ENCODE results near the gene HSP90AB1.

Gene HSP90AB1

DNA sequence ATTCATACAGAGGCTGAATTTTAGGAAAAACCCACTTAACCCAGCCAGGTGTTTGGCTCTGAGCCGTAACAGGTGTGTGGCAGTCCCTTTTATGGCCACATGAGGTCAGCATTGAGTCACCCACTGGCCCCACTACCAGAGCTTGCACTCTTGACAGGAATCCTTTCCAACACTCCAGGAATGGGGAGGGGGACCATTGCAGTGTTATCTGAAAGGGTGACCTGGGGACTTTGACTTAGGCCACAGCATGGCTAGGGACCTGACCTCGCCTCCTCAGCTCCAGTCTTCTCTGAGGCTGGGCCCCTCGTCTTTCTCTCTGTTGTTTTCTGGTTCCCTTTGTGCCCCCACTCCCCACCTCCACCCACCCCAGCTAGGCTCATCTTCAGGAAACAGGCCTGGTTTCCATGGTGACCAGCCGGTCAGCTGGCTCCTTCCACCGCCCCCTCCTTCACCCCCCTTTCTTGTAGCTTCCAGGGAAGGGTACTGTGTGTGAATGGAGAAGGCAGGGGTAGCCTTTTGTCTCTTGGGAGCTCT, 21.3 kb downstream of the HSP90AB1 start:
- no peak for DNase-seq (ENCODE audit: low read depth in 2 of 2)

DNA sequence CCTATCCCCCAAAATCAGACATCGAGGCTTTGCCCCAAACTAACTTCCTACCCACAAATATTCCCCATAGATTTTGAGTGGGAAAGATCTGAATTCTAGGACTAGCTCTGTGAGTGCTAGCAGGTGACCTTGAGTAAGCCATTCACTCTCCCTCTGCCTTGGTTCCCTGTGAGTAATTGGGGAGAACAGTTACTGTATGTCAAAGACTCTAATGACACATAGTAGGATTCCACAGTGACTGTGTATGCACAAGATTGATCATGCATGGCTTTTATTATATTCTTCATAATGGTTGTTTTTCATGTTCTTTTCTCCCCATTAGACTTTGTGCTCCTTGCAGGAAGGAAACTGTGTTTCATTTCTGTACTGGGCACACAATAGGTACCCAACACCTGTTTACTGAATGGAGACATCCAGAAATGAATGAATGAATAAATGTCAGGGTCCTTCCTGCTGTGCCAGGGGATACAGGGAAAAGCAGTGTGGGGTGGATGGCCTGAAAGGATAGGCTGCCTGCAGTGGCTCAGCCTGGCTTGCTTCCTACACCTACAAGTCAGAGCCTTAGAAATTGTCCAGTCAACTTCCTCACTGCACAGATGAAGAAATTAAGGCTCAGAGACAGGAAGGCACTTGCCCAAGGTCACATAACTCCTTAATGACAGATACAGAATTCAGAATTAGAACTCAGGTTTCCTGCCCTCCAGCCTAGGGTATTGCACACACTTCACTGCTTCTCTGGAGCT, 22.4 kb downstream of the HSP90AB1 start:
- DNase-seq (ENCODE audit: low read depth in 2 of 2) = no peak

DNA sequence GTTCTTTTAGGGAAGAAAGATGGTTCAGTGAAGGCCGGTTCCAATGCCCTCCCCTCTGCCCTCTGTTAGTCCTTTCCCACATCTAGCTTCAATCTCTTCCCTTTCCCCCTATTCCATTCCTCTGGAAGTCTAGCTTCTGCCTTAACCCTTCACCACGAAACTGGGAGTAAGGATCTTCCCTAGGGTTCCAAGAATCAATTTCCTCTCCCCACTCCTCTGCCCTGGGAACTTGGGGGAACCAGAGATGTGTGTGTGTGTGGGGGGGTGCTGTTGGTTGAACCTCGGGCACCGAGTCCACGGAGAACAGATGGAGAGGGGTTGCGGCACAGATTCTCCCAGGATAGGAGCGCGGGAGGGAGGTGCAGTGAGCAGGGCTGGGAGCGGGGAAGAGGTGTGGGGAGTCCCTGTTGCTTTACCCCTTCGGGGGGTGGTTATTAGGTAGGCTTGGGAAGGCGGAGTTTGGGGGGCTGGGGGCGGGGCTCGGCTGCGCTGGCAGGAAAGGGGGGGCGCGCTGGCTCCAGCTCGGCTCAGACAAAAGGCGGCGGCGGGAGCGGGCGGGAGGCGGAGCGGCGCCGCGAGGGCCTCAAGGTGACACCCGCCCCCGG, 23.1 kb downstream of the HSP90AB1 start, which contains the start of gene TMEM151B:
Gene TMEM151B (plus strand): TSS at position 530 of the 605 bp plus-strand sequence. CDS start 293 bp downstream, outside the sequence.
- no peak for DNase-seq (ENCODE audit: low read depth in 2 of 2)

DNA sequence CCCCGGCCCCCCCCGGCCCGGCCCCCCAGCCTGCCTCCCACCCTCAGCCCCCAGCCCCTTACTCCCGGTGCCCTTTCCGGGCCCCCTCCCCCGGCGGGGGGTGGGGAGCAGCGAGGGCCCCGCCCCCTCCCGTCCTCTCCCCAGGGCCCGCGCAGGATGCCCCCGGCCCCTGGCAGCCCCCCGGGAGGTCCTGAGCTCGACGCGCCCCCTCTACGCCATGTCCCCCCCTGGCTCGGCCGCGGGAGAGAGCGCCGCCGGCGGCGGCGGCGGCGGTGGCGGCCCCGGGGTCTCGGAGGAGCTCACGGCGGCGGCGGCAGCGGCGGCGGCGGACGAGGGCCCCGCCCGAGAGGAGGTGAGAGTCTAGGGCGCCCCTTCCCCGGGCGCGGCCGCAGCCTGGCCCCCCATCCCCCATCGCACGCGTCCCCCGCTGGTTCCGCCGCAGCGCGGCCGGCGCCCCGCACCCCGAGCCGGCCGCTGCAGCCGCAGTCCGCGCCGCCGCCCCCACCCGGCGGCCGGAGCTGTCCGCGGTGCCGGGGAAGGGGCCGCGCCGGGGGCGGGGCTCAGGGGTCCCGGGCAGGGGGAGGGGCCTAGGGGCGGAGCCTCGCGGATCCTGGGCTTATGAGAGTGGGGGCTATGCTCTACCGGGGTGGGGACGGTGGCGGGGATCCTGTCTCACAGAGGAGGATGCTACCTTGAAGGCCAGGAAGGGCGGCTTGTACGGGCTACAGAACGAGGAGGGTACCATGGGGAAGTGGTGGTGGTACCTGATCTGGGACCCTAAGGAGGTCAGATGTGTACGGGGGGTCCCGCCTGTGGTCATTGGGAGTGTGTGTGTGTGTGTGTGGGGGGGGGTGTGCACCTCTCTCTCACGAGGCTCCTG, 23.9 kb downstream of the HSP90AB1 start:
- no peak for DNase-seq (ENCODE audit: low read depth in 2 of 2)

DNA sequence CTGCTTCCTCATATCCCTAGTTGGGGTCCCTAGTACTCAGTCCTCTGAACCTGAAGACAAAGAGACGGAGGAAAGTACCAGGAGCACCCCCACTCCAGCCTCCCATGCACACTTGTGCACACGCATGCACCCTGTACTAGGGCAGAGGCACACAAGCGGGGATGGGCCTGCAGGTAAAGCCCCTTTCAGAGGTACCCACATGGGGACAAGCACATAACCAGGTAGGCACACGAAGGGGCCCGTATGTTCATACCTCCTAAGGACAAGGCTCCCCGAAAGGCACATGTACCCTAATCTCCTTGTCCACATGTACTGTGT, 24.5 kb downstream of the HSP90AB1 start:
- DNase-seq (ENCODE audit: low read depth in 2 of 2) = no peak

DNA sequence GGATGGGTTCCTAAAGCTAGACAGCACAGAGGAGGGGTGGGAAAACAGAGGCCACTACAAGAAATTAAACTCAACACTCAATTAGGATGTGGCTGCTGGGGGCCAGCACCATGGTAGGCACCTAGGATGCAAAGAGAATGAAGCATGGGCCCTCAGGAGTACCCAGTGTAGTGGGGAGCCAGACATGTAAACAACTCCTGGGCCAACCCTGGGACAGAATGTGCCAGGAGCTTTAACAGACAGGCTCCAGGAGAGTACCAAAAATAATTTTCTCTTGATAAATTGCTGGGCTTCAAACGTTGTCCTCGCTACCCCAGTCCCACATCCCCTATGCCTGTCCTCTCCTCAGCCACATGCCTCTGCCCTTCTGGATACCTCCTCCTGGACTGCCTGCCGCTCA, 25.0 kb downstream of the HSP90AB1 start:
- no peak for DNase-seq (ENCODE audit: low read depth in 2 of 2)

DNA sequence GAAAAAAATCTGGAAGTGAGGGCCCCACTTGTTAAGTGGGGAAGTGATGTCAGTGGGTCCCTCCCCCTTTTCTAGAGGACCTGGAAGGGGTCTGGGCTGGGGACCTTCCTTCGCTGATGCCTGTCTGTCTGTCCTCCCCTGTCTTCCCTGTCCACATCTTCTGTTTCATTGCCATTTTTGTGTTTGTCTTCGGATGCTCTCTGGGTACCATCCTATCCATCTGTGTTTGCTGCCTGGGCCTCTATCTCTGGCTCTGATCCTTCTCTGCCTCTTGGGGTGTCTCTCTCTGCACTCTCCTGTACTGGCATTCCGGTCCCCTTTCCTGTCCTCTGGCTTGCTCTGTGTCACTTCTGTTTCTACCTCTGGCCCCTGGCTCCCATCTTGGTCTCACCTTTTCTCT, 25.6 kb downstream of the HSP90AB1 start:
- no peak for DNase-seq (ENCODE audit: low read depth in 2 of 2)

DNA sequence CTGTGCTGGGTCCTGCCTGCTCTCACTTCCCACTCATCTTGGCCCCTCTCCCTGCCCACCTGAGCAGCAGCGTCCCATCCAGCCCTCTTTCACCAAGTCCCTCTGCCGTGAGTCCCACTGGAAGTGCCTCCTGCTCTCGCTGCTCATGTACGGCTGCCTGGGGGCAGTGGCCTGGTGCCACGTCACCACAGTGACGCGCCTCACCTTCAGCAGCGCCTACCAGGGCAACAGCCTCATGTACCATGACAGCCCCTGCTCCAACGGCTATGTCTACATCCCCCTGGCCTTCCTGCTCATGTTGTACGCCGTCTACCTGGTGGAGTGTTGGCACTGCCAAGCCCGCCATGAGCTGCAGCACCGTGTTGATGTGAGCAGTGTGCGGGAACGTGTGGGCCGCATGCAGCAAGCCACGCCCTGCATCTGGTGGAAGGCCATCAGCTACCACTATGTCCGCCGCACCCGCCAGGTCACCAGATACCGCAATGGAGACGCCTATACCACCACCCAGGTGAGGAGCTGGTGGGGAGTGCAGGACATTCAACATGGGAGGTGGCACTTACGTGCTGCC, 26.2 kb downstream of the HSP90AB1 start:
- no peak for DNase-seq (ENCODE audit: low read depth in 2 of 2)

DNA sequence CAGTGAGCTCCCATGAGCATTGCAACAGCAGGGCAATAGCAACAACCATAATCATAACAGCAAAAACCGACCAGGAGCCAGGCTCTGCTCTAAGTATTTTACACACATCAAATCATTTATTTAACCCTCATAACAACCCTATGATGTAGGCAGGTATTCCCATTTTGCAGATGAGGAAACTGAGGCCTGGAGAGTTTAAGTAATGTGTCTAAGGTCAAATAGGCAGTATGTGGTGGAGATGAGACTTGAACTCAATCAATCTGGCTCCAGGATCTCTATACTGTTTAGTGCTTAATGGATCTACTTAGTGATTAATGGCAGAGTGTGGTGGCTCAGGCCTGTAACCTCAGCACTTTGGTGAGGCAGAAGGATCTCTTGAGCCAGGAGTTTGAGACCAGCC, 26.7 kb downstream of the HSP90AB1 start:
- no peak for DNase-seq (ENCODE audit: low read depth in 2 of 2)

DNA sequence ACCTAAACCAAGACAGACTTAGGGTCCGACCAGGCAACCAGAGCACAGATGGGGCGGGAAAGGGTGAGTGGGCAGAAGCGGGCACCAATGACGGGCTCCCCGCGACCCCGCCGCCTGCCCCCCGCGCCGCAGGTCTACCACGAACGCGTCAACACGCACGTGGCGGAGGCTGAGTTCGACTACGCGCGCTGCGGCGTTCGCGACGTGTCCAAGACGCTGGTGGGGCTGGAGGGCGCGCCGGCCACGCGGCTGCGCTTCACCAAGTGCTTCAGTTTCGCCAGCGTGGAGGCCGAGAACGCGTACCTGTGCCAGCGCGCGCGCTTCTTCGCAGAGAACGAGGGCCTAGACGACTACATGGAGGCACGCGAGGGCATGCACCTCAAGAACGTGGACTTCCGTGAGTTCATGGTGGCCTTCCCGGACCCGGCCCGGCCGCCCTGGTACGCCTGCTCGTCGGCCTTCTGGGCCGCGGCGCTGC, 28.4 kb downstream of the HSP90AB1 start:
- no peak for DNase-seq (ENCODE audit: low read depth in 2 of 2)

DNA sequence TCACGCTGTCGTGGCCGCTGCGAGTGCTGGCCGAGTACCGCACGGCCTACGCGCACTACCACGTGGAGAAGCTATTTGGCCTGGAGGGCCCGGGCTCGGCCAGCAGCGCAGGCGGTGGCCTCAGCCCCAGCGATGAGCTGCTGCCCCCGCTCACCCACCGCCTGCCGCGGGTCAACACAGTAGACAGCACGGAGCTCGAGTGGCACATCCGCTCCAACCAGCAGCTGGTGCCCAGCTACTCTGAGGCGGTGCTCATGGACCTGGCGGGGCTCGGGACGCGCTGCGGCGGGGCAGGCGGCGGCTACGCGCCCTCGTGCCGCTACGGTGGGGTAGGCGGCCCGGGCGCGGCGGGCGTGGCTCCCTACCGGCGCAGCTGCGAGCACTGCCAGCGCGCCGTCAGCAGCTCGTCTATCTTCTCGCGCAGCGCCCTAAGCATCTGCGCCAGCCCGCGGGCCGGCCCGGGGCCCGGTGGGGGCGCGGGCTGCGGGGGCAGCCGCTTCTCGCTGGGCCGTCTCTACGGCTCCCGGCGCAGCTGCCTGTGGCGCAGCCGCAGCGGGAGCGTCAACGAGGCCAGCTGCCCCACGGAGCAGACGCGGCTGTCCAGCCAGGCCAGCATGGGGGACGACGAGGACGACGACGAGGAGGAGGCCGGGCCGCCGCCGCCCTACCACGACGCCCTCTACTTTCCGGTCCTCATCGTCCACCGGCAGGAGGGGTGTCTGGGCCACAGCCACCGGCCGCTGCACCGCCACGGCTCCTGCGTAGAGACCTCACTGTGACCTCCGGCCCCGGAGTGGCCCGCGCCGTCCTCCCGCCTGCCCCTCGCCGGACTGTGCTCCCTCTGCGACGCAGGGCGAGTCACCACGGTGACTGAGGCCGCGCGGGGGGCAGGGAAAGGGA, 29.1 kb downstream of the HSP90AB1 start:
- DNase-seq (ENCODE audit: low read depth in 2 of 2) = no peak

DNA sequence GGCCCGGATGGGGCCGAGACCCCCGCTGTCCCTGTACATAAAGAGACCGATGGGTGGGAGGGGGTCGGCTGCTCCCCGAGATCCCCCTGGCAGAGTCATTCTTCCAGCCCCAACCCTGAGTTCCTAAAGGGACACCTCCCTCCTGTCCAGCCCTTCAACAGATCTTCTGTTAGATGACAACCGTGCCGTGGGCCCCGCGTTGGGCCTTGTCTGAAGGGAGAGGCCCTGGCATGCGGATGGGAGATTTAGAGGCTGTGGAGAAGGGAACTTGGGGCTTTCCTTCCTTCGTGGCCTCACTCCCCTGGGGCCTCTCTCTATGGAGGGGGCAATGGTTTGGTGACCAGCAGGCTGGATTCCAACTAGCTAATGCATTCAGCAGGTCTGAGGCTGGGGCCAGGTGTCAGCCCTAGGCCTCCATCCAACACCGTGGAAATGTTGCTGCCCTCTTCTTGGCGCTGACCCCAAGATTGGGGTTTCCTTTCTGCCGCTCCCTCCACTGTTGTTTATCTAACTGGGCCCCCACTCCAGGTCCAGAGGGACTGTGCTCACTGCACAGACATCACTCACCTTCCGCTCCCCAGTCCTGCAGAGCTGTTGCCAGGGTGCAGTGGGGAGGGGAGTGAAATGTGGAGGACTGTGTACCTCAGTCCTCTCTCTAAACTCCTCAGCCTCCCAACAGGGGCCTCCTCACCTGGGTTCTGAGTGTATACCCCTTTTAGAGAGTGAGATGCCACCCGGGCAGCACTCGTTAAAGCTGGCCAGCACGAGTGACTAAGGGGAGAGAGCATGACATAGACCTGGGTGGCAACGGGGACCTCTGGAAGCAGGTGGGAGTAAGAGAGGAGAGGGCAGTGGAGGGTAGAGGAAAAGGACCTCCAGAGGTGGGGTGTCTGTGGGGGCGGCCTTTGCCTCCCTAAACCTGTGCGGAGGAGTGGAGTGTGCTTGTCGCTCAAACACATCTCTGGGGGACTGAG, 30.1 kb downstream of the HSP90AB1 start:
- no peak for DNase-seq (ENCODE audit: low read depth in 2 of 2)

DNA sequence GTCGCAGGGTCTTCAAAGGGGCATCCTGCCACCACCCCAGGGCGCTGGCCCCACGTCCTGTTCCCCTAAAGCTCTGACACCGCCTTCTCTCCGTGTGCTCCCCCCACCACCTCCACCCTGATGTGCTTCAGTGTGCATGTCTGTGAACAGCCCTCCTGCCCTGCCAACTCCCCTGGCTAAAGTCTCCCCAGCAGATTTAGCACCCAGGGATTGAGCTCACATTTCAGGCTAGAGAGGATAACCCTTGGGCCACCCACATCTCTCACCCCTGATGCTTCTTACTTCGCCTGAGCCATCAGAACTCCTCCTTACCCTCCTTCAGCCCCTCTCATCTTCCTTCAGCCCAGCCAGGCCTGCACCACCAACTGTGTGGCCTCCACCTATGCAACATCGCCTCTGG, 30.9 kb downstream of the HSP90AB1 start:
- DNase-seq (ENCODE audit: low read depth in 2 of 2) = no peak

DNA sequence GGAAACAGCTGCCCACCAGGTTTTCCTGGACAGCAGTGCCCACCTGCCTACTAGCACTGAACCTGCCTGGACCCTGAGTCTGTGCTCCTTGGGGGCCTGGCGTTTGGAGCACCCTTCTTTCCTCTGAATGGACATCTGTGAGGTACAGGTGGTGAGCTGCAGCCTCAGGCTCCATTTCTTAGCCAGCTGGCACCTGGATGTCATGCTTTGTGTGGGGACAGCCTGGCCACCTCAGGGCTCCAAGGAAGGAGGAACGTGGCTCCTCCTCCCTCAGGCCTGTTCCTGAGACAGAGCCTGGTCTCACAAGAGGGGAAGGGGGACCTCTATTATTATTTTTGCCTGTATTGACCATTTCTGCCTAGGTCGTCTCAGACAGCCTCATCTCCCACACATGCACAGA, 31.4 kb downstream of the HSP90AB1 start:
- DNase-seq (ENCODE audit: low read depth in 2 of 2) = no peak

DNA sequence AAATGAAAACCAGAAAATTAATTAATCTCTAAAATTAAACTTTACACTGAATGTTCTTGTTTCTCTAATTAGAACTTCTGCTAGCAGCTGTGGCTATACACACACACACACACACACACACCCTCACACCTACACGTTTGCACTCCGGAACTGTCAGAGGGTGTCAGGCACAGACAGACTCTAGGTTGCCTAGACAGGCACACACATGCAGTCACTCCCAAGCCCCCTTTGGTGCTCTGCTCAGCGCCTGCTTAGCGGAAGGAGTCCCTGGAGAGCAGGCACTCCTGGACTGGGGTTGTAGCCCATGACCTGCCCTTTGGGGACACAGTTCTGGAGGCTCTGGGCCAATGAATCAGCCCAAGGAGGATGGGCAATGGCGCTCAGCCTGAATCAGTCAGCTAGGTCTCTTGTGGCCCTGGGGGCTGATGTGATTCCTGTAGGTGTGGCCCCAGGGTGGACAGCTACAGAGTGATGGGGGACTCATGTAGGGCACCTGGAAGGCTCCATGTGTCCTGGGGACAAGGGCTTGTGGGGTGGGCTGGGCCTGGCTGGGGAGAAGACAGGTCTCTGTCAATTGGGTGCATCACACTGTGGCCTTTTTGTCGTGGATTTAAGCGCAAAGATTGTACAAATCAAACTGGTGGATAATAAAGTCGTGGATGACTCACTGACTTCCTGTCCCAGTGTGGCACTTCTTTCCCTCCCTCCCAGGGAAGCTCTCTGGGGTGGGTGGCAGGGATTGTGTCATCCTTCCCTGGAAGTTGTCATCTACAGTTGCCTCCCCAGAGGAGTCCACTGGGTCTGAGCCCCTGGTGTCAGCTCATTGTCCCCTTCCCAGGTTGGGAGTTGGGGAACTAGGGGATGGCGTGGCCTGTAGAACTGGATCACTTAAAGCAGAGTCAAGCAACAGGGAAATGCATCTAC, 32.1 kb downstream of the HSP90AB1 start:
- DNase-seq (ENCODE audit: low read depth in 2 of 2) = no peak

DNA sequence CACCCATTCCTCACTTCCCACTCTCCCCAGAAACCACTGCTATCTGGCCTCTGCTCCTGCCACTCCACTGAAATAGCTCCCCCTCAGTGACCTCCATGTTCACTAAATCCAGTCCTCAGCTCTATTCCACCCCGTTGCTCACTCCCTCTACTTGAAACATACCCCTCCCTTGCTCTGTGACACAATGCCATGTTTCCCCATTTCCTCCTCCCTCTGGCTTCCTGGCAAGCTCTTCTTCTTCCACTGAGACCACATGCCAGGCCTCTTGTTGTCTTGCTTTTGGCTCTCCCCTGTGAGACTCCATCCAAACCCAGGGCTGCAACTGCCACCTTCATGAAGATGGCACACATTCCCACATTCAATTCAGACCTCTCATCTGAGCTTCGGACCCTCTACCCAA, 37.2 kb downstream of the HSP90AB1 start:
- DNase-seq (ENCODE audit: low read depth in 2 of 2) = no peak

DNA sequence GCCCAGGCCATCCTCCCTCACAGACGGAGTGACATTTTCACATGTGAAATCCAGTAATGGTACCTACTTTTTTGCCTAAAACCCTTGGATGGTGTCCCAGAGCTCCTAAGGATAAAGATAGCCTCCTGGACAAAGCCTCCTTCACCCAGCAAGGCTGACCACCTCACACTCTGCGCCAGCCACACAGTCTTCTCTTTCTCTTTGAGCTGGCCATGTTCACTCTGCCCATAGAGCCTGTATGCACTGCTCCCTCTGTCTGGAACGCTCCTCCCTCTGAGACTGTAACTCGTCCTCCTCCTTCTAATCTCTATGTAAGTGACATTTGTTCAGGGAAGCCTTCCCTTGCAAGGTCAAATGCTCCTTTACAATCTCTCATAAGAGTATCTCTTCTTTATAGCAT, 38.0 kb downstream of the HSP90AB1 start:
- no peak for DNase-seq (ENCODE audit: low read depth in 2 of 2)

DNA sequence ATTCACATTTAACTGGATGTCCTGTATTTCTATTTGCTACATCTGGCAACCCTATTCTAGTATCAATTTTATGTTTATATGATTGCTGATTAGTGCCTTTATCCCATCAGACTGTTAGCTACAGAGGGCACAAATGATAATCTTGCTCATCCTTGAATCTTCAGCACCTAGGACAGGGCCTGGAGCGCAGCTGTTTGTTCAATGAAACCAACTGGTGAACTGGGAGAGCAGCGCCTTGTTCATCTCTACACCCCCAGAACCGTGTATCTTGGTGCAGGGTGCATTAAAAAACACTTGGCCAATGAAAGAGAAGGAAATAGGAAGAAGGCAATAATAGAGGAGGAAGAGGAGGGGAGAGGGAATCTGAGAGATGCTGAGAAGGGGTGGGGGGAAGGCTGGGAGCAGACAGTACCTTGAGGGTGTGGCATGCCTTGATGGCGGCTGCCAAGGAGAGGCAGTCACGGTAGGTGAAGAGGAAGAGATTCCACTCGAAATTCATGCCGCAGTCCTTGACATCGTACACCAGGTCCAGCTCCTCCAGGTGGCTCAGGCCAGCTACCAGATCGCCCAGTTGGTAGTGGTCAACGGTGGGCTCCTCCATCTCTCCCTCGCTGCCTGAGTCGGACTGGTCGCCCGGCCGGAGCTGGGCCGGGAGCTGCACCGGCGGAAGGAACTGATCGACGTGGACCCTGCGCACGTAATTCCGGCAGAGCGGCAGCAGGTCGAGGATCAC, 38.8 kb downstream of the HSP90AB1 start:
- DNase-seq (ENCODE audit: low read depth in 2 of 2) = no peak

All from stimulated activated CD4-positive, alpha-beta T cell treated with anti-CD3 and anti-CD28 coated beads, Interleukin-1b, Interleukin-23, amount 100 ng/mL, for 1 hour (primary cell).